ENCODE measurements around the gene CYTH4.
"Not testable (repeated sequence)": the region's sequence is repeated elsewhere in the genome, so short reads cannot be mapped to it uniquely, and the experiment has no call there.

Gene CYTH4

DNA sequence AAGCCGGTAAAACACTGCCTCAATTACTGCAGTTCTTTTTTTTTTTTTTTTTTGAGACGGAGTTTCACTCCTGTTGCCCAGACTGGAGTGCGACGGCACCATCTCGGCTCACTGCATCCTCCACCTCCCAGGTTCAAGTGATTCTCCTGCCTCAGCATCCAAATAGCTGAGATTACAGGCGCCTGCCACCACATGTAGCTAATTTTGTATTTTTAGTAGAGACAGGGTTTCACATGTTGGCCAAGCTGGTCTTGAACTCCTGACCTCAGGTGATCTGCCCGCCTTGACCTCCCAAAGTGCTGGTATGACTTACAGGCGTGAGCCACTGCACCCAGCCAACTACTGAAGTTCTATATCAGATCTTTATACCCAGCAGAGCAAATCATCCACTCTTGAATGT is 30.5 kb upstream of the CYTH4 start:
- not testable (repeated sequence) for DNase-seq

DNA sequence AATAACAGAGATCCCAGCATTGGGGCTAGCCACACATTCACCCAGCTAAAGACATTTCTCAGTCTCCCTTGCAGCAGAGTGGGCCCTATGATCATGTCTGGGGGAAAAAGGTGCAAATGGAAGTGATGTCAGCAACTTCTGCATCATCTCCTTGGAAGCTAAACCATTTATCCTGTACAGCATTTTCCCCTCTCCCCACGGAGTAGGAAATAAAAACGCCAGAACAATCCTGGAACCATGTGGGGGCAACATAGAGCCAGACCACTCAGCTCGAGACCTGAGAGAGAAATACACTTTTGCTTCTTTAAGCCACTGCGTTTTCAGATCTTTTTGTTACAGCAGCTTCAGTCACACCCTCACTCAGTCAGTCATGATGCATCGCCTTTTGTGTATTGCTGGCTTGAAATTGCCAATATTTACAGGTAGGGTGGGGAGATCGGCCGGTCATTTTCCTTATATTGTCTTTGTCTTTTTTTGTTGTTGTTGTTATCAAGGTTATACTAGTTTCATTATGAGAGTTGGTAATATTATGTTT is 29.1 kb upstream of the CYTH4 start:
- no peak for DNase-seq

DNA sequence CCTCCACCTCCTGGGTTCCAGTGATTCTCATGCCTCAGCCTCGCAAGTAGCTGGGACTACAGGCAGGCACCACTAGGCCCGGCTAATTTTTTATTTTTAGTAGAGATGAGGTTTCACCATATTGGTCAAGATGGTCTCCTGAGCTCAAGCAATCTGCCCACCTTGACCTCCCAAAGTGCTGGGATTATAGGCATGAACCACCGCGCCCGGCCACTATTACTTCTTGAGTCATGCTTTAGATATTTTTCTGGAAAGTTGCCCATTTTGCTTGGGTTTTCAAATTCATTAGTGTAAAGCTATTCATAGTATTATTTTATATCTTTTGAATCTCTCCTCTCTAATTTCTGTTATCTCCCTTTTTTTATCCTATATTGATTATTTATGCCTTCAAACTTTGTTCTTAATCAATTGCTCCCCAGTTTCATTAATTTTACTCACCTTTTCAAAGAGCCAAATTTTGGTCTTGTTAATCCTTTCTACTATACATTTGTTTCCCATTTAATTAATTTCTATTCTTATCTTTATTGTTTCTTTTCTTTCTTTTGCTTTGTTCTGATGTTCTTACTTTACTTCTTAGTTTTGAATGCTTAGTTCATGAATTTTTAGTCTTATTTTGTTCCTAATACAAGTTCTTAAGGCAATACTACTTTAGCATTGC is 28.0 kb upstream of the CYTH4 start:
- no peak for DNase-seq

DNA sequence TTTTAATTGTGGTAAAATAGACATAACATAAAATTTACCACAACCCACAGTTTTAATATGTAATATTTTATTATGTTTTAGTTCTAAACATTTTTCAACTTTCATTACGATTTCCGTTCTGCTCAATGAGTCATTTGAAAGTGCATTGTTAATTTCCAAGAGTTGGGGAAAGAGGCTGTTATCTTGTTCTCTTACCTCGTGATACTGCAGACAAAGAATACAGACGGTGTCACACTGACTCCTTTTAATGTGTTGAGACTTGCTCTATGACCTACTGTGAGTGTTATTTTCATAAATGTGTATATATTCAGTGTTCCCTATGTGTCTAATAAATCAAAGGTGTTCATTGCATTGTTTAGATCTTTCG is 27.5 kb upstream of the CYTH4 start:
- no peak for DNase-seq

DNA sequence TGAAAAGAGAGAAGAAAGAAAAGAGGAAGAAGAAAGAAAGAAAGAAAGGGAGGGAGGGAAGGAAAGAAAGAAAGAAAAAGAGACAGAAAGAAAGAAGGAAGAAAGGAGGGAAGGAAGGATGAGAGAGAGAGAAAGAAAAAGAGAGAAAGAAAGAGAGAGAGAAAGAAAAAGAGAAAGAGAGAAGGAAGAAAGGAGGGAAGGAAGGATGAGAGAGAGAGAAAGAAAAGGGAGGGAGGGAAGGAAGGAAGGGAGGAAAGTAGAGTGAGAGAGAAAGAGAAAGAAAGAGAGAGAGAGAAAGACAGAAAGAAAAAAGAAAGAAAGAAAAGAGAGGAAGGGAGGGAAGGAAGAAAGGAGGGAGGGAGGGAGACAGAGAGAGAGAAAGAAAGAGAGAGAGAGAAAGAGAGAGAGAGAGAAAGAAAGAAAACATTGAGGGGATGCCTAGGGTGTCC is 26.7 kb upstream of the CYTH4 start:
- no peak for DNase-seq

DNA sequence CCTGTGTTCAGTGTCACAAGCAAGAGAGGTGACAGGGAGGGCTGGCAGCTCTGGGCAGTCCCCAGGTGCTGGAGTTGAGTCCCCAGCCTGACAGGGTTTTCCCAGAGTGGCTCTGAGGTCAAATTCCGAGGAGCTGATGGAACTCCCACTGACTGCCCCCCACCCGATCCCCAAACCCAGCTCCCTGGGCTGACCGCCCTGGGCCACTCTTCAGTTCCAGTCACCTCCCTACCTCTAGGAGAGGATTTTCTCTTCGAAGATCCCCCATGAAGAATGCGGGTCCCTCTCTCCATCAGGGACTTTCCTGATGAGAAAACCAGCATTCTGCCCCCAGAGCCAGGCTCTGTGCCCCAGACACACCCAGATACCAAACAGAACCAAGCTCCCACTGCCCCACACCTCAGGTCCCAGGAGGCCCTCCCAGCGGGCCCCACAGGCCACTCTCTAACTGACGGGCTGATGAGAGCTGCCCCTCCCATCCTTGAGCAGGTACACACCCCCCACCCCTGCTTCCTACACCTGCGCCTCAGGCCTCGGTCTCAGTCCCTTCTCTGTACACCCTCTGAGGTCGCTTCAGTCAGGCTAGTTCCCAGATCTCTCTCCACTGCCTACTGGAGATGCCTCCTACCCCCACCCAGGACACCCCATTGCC is 26.1 kb upstream of the CYTH4 start:
- no peak for DNase-seq

DNA sequence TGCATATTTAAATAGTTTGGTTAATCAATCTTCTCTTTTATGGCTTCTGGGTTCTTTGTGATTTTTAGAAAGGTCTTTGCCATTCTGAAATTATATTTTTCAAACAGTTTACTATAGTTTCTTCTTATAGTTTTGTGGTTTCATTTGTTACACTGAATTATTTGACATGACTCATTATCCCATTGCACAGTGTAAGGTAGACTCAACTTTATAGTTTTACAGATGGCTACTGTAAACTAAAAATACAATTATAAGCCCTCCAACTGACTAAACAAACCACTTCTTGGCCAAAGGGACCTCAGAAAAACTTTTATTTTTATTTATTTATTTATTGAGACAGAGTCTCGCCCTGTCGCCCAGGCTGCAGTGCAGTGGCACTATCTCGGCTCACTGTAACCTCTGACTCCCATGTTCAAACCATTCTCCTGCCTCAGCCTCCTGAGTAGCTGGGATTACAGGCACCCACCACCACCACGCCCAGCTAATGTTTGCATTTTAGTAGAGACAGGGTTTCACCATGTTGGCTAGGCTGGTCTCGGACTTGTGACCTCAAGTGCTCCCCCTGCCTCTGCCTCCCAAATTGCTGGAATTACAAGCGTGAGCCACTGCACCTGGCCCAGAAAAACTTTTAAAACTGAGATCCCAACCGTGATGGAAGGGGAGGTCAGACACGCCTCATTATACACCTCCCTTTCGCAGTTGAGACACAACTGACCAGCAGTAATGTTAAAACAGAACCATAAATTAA is 24.1 kb upstream of the CYTH4 start:
- DNase-seq, result no peak

DNA sequence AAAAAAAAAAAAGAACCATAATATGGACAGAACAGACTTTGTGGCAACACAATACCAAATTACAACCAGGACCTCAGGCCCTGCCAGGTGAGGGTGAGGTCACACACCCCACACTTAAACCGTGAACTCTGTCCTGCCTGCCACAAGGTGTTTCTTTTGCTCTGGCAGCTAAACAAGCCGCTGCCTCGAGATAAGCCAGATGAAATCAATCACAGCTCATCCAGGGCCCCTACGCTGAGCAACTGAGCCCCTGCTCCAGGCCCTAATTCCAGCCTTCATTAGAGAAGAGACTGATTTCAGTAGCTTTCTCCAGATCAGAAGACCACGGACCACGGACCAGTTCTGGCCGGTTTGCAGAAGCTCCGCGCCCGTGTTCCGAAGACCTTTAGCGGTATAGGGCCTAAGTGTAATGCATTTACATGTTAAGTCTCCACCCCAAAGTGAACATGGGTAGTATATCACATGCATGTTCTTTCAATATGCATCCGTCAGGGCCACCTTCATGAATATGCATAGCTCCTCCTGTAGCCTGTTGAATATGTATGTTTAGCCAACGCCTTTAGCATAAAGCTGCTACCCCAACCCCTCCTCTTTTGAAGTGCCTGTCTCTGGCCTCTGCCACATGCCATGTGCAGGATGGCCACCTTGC is 23.4 kb upstream of the CYTH4 start:
- no peak for DNase-seq

DNA sequence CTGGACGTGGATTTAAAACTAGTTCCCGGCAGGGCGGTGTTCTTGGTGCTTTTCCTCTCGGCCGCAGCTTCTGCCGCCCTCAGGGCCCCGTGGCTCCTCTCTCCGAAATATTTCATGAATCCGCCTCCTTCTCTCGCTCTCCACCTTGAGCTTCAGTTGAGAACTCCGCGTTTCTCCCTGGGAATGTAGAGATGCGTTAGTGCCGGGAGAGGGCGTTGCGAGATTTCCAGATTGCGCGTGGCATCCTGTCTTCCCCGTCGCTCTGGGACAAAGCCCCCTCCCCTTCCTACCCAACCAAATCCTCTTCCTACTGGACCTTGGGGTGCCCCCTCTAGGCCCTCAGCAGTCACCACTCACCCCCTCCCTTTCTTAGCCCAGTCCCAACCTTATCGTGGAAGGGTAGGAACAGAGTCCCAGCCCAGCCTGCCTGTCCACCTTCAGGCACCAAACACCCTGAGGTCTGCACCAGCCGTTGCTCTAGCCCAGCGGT is 22.7 kb upstream of the CYTH4 start:
- DNase-seq, result no peak

DNA sequence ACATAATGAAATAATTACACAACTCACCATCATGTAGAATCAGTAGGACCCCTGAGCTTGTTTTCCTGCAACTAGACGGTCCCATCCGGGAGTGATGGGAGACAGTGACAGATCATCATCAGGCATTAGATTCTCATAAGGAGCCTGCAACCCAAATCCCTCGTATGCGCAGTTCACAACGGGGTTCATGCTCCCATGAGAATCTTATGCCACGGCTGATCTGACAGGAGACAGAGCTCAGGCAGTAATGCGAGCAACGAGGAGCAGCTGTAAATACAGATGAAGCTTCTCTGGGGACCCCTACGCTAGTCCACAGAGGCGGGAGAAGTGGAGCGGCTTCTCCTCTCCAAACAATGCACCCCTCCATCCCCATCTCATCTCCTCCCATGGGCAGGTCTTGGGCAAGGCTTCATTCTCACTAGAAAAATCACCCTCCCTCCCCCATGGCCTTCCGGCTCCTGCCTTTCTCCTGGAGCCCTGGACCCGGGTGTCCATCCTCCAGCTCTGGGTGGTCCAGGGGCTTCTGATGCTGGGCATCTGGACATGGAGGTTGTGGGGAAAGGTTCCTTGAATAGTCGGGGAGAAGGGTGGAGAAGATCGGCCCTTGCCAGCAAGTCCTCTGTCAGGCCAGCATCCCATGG is 22.0 kb upstream of the CYTH4 start:
- no peak for DNase-seq

DNA sequence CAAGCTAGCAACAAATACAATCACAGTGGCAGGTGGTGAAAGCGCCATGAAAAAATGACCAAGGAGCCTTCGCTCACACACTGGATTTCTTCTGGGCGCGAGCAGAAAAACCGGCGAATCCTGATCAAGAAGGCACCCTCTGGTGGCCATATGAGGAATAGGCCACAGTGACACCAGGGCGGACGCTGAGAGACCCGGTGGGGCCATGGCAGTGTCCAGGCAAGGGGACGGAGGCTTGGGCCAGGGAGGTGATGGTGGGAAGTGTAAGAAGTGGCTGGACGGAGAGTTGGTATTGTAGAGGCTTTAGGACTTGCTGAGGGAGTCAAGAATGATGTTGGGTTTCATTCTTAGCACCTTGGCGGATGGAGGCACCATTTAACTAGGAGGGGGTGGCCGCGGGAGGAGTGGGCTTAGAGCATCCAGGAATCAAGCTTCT is 21.4 kb upstream of the CYTH4 start:
- peak; percentile 53 for DNase-seq

DNA sequence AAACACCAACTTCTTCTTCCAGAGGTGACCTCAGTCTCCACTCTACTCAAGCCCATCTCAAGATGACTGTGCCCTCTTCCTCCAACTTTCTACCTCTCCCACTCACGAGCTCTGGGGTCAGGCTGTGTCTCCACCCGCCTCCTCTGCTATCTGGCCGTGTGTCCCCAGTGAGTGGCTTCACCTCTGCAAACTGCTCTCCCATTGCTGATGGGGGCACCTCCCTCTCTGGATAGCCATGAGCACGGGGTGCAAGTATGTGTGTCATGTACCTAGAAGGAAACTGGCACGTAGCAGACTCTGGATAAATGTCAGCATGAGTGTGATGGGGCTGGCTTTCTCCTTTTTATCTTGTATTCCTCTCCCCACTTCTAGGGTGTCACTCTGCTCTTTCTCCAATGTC is 20.0 kb upstream of the CYTH4 start:
- no peak for DNase-seq

DNA sequence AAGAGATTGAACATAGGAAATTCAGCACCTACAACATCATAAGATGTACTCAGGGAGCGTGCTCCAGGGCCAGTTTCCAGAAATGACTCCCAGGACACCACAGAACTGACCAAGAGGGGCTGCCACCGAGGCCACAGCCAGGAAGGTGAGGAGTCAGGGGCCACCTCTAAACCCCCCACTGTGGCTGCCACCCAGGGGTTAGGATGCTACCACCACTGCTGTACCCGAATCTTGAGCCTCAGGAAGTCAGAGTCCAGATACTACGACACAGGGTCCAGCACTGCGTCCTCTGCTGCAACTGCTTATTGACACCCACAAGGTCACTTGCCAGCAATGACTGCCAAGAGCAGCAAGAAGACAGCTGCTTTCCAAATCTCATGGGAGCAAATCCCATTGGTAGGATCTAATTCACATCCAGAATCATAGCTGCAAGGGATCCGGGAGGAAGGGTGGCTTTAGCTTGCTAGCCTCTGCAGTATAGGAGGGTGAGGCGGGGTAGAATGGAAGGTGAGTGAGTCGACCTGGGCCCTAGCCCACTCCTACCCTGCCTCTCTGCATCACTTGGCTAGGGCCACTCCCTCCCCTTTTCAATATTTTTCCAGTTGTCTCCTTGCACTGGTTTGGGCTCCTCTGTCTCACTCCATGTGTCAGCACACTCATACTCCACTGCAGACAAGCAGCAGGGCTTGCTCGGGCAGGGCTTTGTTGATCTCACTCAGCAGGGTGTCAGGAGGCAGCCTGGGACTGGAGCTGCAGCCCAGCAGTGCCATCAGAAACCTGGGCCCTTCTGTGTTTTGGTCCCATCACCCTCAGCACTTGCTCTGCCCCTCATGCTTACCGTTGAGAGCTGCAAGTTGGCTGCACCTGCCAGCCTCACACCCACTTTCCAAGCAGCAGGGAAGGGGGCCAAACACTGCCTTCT is 18.1 kb upstream of the CYTH4 start:
- no peak for DNase-seq

DNA sequence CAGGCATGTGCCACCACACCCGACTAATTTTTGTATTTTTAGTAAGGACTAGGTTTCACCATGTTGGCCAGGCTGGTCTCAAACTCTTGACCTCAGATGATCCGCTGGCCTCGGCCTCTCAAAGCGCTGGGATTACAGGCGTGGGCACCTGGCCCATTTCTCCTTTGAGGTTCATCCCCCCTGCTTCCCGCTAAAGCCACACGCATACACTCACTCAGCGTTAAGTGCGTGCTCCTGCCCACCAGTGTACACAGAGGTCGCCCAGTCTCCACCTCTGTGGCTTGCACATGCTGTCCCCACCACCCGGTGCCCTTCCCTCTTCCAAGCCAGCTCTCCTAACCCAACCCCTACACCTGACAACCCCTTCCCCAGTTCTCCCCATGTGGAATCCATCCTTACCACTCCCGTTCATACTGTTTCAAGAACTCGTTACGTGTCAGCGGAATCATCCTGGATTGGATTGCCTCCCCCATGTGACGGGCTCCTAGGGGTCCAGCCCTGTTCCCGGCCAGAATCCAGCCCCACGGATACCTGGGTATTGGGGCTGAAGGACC is 15.7 kb upstream of the CYTH4 start:
- no peak for DNase-seq

DNA sequence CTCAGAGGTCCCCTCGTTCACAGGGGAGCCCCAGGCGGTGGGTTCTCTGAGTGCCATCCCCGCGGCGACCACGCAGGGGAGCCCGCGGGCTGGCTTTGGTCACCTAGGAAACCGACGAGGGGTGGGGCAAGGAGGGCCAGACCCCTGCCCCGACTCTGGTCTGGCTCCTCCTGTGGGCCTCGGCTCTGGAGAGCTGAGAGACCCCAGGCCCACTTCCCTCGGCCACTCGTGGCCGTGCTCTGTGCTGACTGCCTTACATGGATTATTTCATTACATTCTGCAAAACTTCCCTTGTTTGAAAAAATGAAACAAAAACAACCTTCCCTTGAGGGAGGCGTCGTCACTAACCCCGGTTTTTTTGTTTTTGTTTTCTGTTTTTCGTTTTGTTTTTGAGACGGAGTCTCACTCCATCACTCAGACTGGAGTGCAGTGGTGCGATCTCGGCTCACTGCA is 15.1 kb upstream of the CYTH4 start:
- DNase-seq, result peak; percentile 66

DNA sequence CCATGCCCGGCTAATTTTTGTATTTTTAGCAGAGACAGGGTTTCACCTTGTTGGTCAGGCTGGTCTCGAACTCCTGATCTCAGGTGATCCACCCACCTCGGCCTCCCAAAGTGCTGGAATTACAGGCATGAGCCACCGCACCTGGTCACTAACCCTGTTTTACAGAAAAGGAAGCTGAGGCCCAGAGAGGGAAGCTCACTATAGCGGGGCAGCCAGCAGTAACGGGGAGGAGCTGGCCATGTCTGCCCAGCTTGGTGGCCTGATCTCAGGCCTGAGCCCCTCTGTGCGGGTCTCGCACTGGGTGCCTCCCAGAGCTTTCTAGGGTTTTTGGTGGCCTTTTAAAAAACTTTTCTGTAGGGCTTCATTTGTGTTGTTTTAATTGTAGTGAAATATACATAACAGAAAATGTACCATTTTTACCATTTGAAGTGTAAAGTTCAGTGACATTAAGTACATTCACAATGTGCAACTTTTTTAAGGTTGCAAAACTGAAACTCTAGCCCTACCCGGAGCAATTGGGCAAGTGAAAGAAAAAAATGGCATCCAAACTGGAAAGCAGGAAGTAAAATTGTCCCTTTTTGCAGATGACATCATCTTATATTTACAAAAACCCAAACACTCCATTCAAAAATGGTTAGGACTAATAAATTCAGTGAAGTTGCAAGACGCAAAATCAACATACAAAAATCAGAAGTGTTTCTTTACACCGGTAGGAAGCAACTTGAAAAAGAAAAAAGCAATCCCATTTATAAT is 14.5 kb upstream of the CYTH4 start:
- DNase-seq, result no peak

DNA sequence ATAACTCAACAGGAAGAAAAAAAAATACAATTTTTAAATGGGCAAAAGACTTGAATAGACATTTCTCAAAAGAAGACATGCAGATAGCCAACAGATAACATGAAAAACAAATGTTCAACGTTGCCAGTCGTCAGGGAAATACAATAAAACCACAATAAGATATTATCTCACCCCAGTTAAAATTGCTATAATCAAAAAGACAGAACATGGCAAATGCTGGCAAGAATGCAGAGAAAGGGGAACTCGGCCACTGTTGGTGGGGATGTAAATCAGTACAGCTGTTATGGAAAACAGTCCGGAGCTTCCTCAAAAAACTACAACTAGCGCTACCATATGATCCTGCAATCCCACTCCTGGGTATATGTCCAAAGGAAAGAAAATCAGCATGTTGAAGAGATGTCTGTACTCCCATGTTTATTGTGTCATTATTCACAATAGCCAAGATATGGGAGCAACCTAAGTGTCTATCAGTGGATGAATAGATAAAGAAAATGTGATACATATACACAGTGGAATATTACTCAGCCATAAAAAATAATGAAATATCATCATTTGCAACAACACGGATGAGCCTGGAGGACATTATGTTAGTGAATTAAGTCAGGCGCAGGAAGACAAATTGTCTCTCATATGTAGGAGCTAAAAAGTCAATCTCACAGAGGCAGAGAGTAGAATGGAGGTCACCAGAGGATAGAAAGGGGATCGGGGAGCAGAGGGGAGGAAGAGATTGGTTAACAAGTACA is 12.2 kb upstream of the CYTH4 start:
- DNase-seq, result no peak

DNA sequence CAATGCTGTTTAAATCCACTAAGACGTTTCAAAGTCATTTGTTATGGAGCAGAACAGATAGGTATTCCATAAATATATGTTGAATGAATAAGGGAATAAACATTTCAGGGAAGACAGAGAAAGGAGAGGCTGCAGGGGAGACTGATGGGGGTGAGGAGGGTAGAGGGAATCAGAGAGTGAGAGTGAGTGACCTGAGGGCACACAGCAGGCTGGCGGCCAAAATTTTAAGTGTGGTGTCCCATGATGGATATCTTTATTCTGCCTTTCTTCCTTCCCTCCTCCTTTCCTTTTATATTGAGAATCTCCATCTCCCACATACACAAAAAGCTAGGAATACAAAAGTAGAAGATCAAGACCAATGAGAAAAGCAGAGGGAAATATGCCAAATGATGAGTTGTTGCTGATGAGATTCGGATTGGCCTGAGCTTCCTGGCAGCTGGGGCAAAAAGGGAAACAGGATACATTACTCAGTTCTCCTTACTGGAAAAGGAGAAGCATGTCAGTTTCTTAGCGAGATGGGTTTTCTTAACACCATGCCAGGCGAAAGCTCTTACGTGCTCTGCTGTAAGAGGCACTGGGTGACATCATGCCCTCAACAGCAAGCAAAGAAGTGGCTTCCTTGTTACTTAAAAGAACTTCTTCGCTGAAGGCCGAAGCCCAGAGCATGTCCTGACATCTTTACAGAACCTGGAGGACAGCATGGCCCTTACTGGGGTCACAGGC is 11.2 kb upstream of the CYTH4 start:
- no peak for DNase-seq
